ENCODE data around the gene FILIP1L. TPM values are rescaled to one million over a fixed set of nuclear protein-coding genes. Genes with fewer than 3 reads are reported as not detected.

FILIP1L gene
- total RNA-seq, 2 donors from 2014 or later: 270 to 279 TPM

- peak overlapping the region; percentile 41 to 78 for H3K27ac ChIP-seq
- no peaks in the 10 kb centered on the region for H3K27me3 ChIP-seq (replicated peaks; ENCODE audit: insufficient read depth)
- no peaks in the 10 kb centered on the region for H3K9me3 ChIP-seq
- peaks cover 25 to 68% of the 10 kb centered on the region in 2 donors for H3K4me1 ChIP-seq (ENCODE audit: control insufficient read depth in 1 of 2, low read depth in 2 of 2)
- H3K4me3 ChIP-seq: no peak overlapping the region
- peak; percentile 14 for ATAC-seq (ENCODE audit: insufficient number of reproducible peaks, low FRiP score, low read depth)
- DNase-seq (ENCODE audit: low spot score): no peak
- no peaks in the 10 kb centered on the region for H3K36me3 ChIP-seq
- no peak for TF ChIP-seq CTCF (IDR thresholded peaks at IDR 0.05)
Observed at GRCh38 chr3:100086401-100086800, 27.9 kb downstream of the FILIP1L start.

- Histone ChIP-seq H3K27ac (peak overlapping the region; percentile 41 to 78), H3K4me1 (ENCODE audit: control insufficient read depth in 1 of 2, low read depth in 2 of 2) (peaks cover 34 to 69% of the 10 kb centered on the region in 2 donors), H3K27me3 (replicated peaks; ENCODE audit: insufficient read depth) (no peaks in the 10 kb centered on the region), H3K36me3 (no peaks in the 10 kb centered on the region), H3K9me3 (no peaks in the 10 kb centered on the region), H3K4me3 (no peak overlapping the region)
- ATAC-seq (ENCODE audit: insufficient number of reproducible peaks, low FRiP score, low read depth) (no peak), DNase-seq (ENCODE audit: low spot score) (no peak)
- TF ChIP-seq CTCF (IDR thresholded peaks at IDR 0.05): no peak
Observed at GRCh38 chr3:100084100-100084806, 30.0 kb downstream of the FILIP1L start.

GRCh38 chr3:100083209-100083608 lies 31.1 kb downstream of the FILIP1L start:
- H3K27me3 ChIP-seq (replicated peaks; ENCODE audit: insufficient read depth): no peaks in the 10 kb centered on the region
- H3K9me3 ChIP-seq: no peaks in the 10 kb centered on the region
- no peak overlapping the region for H3K4me3 ChIP-seq
- no peak for DNase-seq (ENCODE audit: low spot score)
- no peak for ATAC-seq (ENCODE audit: insufficient number of reproducible peaks, low FRiP score, low read depth)
- H3K27ac ChIP-seq: no peak overlapping the region
- no peak for TF ChIP-seq CTCF (IDR thresholded peaks at IDR 0.05)
- H3K4me1 ChIP-seq (ENCODE audit: control insufficient read depth in 1 of 2, low read depth in 2 of 2): peaks cover 28 to 60% of the 10 kb centered on the region in 2 donors
- H3K36me3 ChIP-seq: no peaks in the 10 kb centered on the region

DNA sequence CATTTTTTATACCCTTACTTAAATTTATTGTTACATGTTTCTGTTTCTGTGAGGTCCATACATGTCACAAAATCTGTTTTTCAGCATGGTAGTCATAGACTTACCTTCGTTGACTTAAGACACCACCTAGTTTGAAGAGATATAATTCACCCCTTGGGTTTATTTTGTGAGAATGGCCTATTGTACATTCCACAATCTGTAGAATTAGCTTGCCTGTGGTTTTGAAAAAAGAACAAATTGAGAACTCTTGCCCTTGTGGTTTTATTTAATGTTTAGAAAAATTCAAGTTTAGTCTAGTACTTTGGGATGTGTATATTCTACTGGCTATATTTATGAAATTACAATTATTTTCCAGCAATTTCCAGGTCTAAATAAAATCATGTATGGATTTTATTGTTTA lies 31.6 kb downstream of the FILIP1L start:
- H3K4me3 ChIP-seq: no peak overlapping the region
- no peaks in the 10 kb centered on the region for H3K27me3 ChIP-seq (replicated peaks; ENCODE audit: insufficient read depth)
- ATAC-seq (ENCODE audit: insufficient number of reproducible peaks, low FRiP score, low read depth): no peak
- no peaks in the 10 kb centered on the region for H3K36me3 ChIP-seq
- peaks cover 28 to 58% of the 10 kb centered on the region in 2 donors for H3K4me1 ChIP-seq (ENCODE audit: control insufficient read depth in 1 of 2, low read depth in 2 of 2)
- DNase-seq (ENCODE audit: low spot score): no peak
- peak overlapping the region; percentile 89 to 90 for H3K27ac ChIP-seq
- H3K9me3 ChIP-seq: no peaks in the 10 kb centered on the region
- TF ChIP-seq CTCF (IDR thresholded peaks at IDR 0.05): no peak

GRCh38 chr3:100081986-100082692 lies 32.2 kb downstream of the FILIP1L start:
- Histone ChIP-seq H3K9me3 (no peaks in the 10 kb centered on the region), H3K27me3 (replicated peaks; ENCODE audit: insufficient read depth) (no peaks in the 10 kb centered on the region), H3K27ac (peak overlapping the region; percentile 89 to 90), H3K4me1 (ENCODE audit: control insufficient read depth in 1 of 2, low read depth in 2 of 2) (peaks cover 27 to 58% of the 10 kb centered on the region in 2 donors), H3K4me3 (no peak overlapping the region), H3K36me3 (no peaks in the 10 kb centered on the region)
- ATAC-seq (ENCODE audit: insufficient number of reproducible peaks, low FRiP score, low read depth) (no peak), DNase-seq (ENCODE audit: low spot score) (no peak)
- TF ChIP-seq CTCF (IDR thresholded peaks at IDR 0.05): no peak
